SIG-M5 (cell line): Measurements from ENCODE around the gene TUBD1.
A peak's percentile ranks its signal among the peaks of the same experiment; 100 is the strongest.

ENCODE experiments used
- DNase-seq: peaks from one replicate; lab custom pipeline; 2025; lab: John Stamatoyannopoulos, UW

Gene TUBD1

DNA sequence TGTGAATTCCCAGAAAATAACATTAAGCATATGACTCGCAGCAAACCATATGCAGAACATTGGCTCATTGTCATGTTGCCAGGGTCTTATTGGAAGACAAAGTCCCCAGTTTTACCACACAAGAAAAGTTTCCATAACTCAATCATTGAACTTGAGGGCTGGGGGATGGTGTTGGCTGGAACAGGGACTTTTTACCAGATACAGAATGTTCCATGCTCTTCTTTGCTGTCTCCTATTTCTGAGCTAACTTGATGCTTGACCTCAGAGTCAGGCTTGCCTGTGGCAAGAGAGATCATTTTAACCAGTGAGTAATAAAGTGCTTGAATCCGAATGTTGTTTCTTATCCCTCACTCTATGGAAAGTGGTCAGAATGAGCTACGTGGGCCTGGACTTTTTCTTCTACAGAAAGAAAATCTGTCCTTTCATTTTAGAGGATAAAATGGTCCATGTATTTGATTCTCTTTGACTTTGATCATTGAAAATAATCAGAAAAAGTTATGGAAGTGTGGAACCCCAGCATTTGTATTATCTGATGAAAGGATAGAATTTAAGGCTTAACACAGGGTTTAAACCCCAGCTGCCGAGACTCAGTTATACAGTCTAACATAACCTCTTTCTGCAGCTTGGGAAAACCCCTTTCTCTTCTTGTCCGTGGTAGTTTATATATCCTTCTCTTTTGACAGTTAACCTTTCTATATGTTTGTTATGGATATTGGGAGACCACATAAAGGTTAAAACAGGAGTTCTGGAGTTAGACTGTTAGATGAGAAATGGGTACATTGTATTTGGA lies 67.0 kb downstream of the TUBD1 start:
- no peak for DNase-seq

DNA sequence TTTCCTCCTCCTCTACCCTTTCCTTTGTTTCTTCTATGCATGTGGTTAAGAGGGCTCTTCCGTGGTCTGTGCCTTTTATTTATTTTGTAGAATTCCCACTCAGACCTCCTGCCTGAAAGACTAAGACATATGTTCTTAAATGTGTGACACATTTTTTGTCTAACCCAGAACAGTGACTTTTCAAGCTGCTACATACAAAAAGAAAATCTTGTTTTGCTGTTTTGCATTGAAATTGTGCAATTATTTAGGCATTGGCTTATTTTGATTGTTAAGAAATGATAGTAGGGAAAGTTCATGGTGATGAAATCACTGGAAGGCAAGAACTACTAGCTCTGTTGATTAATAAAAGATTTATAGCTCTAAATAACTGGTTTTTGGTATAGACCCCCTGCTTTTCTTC lies 76.8 kb downstream of the TUBD1 start:
- no peak for DNase-seq

DNA sequence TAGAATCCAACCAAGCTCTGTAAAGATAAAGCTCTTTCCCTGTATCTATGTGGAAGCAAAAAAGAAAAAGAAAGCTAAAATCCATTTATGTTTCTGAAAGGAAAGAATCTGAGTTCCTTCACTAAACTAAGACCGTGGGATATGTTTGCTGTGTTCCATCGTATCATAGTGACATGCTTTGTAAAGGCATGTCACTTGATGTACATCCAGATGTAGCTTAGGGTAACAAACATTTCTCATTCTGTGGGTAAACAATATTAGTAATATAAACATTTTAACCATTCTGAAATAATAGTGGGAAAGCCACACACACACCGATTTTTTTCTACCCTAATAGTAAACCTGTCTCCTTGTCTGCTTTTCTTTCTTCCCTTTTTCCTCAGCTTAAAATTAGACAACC lies 78.1 kb downstream of the TUBD1 start:
- DNase-seq: no peak

DNA sequence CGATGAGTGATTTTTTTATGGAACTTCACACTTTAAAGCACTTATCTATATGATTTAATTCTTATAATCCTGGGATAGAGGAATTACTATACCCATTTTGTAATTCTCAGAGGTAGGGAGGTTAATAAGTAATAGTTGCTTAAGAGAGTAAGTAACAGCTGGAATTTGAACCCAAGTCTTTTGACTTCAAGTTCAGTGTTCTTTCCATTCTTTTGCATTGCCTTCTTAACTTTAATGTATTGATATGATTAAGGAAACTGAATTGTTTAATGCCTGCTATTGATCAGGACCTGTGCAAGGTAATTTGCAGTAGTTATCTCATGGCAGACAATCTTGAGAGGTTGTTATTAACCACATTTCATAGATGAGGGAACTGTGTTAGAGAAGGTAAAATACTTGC lies 78.5 kb downstream of the TUBD1 start:
- DNase-seq: no peak

DNA sequence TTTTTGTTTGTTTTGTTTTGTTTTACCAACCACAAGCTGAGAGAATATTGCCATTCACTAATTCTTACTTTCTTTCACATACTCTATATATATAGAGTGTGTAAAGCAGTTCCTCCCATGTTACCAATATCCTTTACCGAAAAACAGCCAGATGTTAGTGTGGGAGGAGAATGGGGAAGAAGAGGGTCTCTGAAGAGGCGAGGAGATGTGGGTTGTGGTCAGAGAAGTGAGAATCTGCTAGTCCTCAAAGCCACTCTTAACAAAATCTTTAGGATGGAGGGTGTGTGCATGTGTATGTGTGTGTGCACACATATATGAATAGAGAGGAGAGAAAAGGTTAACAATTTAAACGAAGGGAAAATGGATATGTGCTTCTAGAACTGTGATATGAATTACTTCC lies 80.6 kb downstream of the TUBD1 start:
- DNase-seq: peak; percentile 52

DNA sequence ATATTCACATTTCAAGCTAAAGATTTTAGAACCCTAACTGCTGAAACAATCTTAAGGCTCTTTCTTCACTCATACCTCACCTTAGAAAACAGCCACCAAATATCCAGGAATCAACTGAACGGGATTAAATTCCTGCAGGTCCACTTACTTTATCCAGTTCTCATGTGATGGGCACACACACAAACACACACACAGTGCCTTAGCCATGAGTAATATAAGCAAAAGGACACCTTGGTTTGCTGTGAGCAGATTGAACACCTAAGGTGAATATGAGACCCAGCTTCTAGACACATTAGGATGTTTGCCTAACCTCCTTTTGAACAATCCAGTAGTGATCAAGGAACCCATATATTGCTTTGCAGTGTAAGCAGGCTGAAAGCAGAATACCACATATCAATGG lies 81.5 kb downstream of the TUBD1 start:
- no peak for DNase-seq

DNA sequence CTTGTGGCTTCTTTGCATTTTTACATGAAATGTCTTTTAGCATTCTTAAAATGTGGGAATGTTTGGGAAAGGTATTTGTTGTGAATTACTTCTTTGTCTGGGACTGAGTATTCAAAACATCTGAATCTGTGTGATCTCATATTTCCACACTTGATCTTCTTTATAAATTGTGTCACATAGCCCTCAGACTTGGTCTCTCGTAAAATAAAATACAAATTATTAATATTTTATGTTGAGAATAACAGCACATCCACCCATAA lies 81.9 kb downstream of the TUBD1 start:
- DNase-seq: no peak
